HFFc6 (cell line): ENCODE measurements around the gene MMP2. TPM values are rescaled to one million over a fixed set of nuclear protein-coding genes. Genes with fewer than 3 reads are reported as not detected.

Source experiments
- DNase-seq: peaks from one replicate; pipeline ENCODE4 v3.0.0-alpha.2; 2018
- H3K27ac Mint-ChIP-seq: 2 replicates; pipeline ENCODE4 v1.8.0; 2020; ENCODE audit warnings: mild to moderate bottlenecking, mixed read lengths
- H3K27me3 Mint-ChIP-seq: 2 replicates; pipeline ENCODE4 v1.8.0; 2021; ENCODE audit warnings: mild to moderate bottlenecking, moderate library complexity, mixed read lengths; ENCODE audit not compliant: insufficient read depth
- H3K36me3 Mint-ChIP-seq: 2 replicates; pipeline ENCODE4 v1.8.0; 2021; ENCODE audit warnings: low read depth, mixed read lengths
- H3K4me1 Mint-ChIP-seq: 2 replicates; pipeline ENCODE4 v1.8.0; 2020; ENCODE audit warnings: low read depth, mixed read lengths
- H3K4me3 Mint-ChIP-seq: 2 replicates; pipeline ENCODE4 v1.8.0; 2020; ENCODE audit warnings: mild to moderate bottlenecking, moderate library complexity, mixed read lengths
- H3K9me3 Mint-ChIP-seq: 2 replicates; pipeline ENCODE4 v1.8.0; 2020; ENCODE audit warnings: mild to moderate bottlenecking, mixed read lengths
- CTCF ChIP-seq: fragments of 200-600 bp; sonication (generic); IDR thresholded peaks from 2 replicates; pipeline ENCODE4 v1.5.0; 2021; ENCODE audit warnings: antibody characterized with exemption, mild to moderate bottlenecking
- total RNA-seq, 6 experiments: library from RNA; stranded (reverse); fragmentation: NEBNext Ultra II Directional; extraction: Animal tissue kit (Norgen Biotek cat#: 25700); gene quantifications; 2 replicates in 1 of 6; 3 replicates in 5 of 6; pipeline ENCODE4 v1.2.3, GENCODE V29; 2021

Gene MMP2
- total RNA-seq, 6 experiments from 2014 or later: 446 to 563 (median 511) TPM

- DNase-seq: peak; percentile 81
- peaks cover 13% of the 10 kb centered on the region for H3K9me3 Mint-ChIP-seq
- H3K4me1 Mint-ChIP-seq: peaks cover 36% of the 10 kb centered on the region
- H3K4me3 Mint-ChIP-seq: peak within 1 kb of the TSS; percentile 89
- peak within 1 kb of the TSS; percentile 79 for H3K27ac Mint-ChIP-seq
- peaks cover 42% of the 10 kb centered on the region for H3K36me3 Mint-ChIP-seq
- peak; percentile 20; the same call in 1 of the 2 replicates for TF ChIP-seq CTCF
- peaks cover 4% of the 10 kb centered on the region; the same call in 1 of the 2 replicates for H3K27me3 Mint-ChIP-seq
Measured at GRCh38 chr16:55508941-55509931, 30.2 kb downstream of the MMP2 start, which contains the start of gene LPCAT2. Gene LPCAT2 (plus strand): TSS chr16:55509072. CDS start chr16:55509182, 110 bp downstream.

- H3K4me3 Mint-ChIP-seq: peak overlapping the region; percentile 89
- no peak for TF ChIP-seq CTCF
- peak overlapping the region; percentile 79 for H3K27ac Mint-ChIP-seq
- DNase-seq: no peak
- peaks cover 46% of the 10 kb centered on the region for H3K4me1 Mint-ChIP-seq
- peaks cover 18% of the 10 kb centered on the region for H3K9me3 Mint-ChIP-seq
- H3K36me3 Mint-ChIP-seq: peaks cover 49% of the 10 kb centered on the region
- peaks cover 4% of the 10 kb centered on the region; the same call in 1 of the 2 replicates for H3K27me3 Mint-ChIP-seq
Measured at GRCh38 chr16:55510185-55510805, 31.3 kb downstream of the MMP2 start.

GRCh38 chr16:55512941-55513340, 33.9 kb downstream of the MMP2 start:
- H3K4me3 Mint-ChIP-seq: no peak overlapping the region
- H3K27ac Mint-ChIP-seq: no peak overlapping the region
- no peak for TF ChIP-seq CTCF
- peaks cover 4% of the 10 kb centered on the region; the same call in 1 of the 2 replicates for H3K27me3 Mint-ChIP-seq
- peaks cover 48% of the 10 kb centered on the region for H3K4me1 Mint-ChIP-seq
- H3K9me3 Mint-ChIP-seq: peaks cover 18% of the 10 kb centered on the region
- peaks cover 51% of the 10 kb centered on the region for H3K36me3 Mint-ChIP-seq
- no peak for DNase-seq

- TF ChIP-seq CTCF: peak; percentile 59
- Mint-ChIP-seq H3K27ac (peak overlapping the region; percentile 32; the same call in 1 of the 2 replicates), H3K36me3 (peaks cover 54% of the 10 kb centered on the region), H3K27me3 (peaks cover 4% of the 10 kb centered on the region; the same call in 1 of the 2 replicates), H3K4me3 (no peak overlapping the region), H3K9me3 (peaks cover 18% of the 10 kb centered on the region), H3K4me1 (peaks cover 46% of the 10 kb centered on the region)
- DNase-seq: no peak
Measured at GRCh38 chr16:55513616-55514015, 34.6 kb downstream of the MMP2 start.

- peak; percentile 26 for DNase-seq
- peak overlapping the region; percentile 47; the same call in 1 of the 2 replicates for H3K27ac Mint-ChIP-seq
- H3K4me1 Mint-ChIP-seq: peaks cover 37% of the 10 kb centered on the region
- no peak overlapping the region for H3K4me3 Mint-ChIP-seq
- TF ChIP-seq CTCF: no peak
- H3K36me3 Mint-ChIP-seq: peaks cover 64% of the 10 kb centered on the region
- peaks cover 18% of the 10 kb centered on the region for H3K9me3 Mint-ChIP-seq
- H3K27me3 Mint-ChIP-seq: no peaks in the 10 kb centered on the region
Measured at GRCh38 chr16:55515111-55515510, 36.1 kb downstream of the MMP2 start.
